HepG2 (cell line): ENCODE measurements around the gene SMCO4. TPM values are rescaled to one million over a fixed set of nuclear protein-coding genes. Genes with fewer than 3 reads are reported as not detected.

ENCODE experiments used
- ETV5 ChIP-seq: IDR thresholded peaks from 2 replicates; pipeline ENCODE4 v1.6.1; 2018; ENCODE audit warnings: missing biosample characterization, missing genetic modification reagents, inconsistent platforms, borderline replicate concordance
- ETV6 ChIP-seq: sonication (generic); formaldehyde crosslinking; conservative IDR thresholded peaks from 2 replicates; pipeline ENCODE4 v1.4.0; 2020; ENCODE audit warnings: missing genetic modification reagents
- GTF2F1 ChIP-seq: fragments of 150-350 bp; IDR thresholded peaks from 2 replicates; pipeline ENCODE4 v1.6.1; 2014; ENCODE audit warnings: low read length
- HMG20A ChIP-seq: IDR thresholded peaks from 2 replicates; pipeline ENCODE4 v1.6.1; 2016; ENCODE audit warnings: borderline replicate concordance
- LCORL ChIP-seq, 2 experiments: fragments of 450-650 bp in 1 of 2; sonication (generic) in 1 of 2; formaldehyde crosslinking in 1 of 2; IDR thresholded peaks; 2 replicates each; pipeline versions ENCODE4 v1.5.0 to v1.6.1; 2017 to 2020; ENCODE audit warnings: antibody characterized with exemption in 1 of 2, missing genetic modification reagents in 1 of 2
- MTF2 ChIP-seq: sonication (generic); formaldehyde crosslinking; IDR thresholded peaks from 2 replicates; pipeline ENCODE4 v1.5.0; 2020; ENCODE audit warnings: missing genetic modification reagents, borderline replicate concordance
- NFKB2 ChIP-seq: sonication (generic); formaldehyde crosslinking; IDR thresholded peaks from 2 replicates; pipeline ENCODE4 v1.4.0; 2020; ENCODE audit warnings: missing genetic modification reagents, borderline replicate concordance
- SMAD9 ChIP-seq: sonication (generic); formaldehyde crosslinking; IDR thresholded peaks from 2 replicates; pipeline ENCODE4 v1.5.1; 2020; ENCODE audit warnings: mild to moderate bottlenecking, missing genetic modification reagents
- TCF12 ChIP-seq, 2 experiments: fragments of 450-650 bp in 1 of 2; sonication (generic) in 1 of 2; formaldehyde crosslinking in 1 of 2; IDR thresholded peaks; 2 replicates each; pipeline versions ENCODE4 v1.6.1 to v1.8.0; 2017 to 2022; ENCODE audit warnings: antibody characterized with exemption in 1 of 2, mild to moderate bottlenecking in 1 of 2, missing genetic modification reagents in 1 of 2, moderate library complexity in 1 of 2
- TP53 ChIP-seq: sonication (generic); formaldehyde crosslinking; conservative IDR thresholded peaks from 2 replicates; pipeline ENCODE4 v1.4.0; 2020; ENCODE audit warnings: missing genetic modification reagents
- TRAFD1 ChIP-seq: sonication (generic); formaldehyde crosslinking; IDR thresholded peaks from 2 replicates; pipeline ENCODE4 v1.5.1; 2020; ENCODE audit warnings: missing genetic modification reagents, mild to moderate bottlenecking, borderline replicate concordance
- YEATS2 ChIP-seq: sonication (generic); formaldehyde crosslinking; IDR thresholded peaks from 2 replicates; pipeline ENCODE4 v1.4.0; 2020; ENCODE audit warnings: missing genetic modification reagents, borderline replicate concordance
- ZBTB21 ChIP-seq: sonication (generic); formaldehyde crosslinking; IDR thresholded peaks from 2 replicates; pipeline ENCODE4 v1.4.0; 2020; ENCODE audit warnings: missing genetic modification reagents
- ZNF530 ChIP-seq: sonication (generic); formaldehyde crosslinking; IDR thresholded peaks from 2 replicates; pipeline ENCODE4 v1.5.0; 2020; ENCODE audit warnings: low read depth, mild to moderate bottlenecking, missing genetic modification reagents
- ZNF670 ChIP-seq: sonication (generic); formaldehyde crosslinking; IDR thresholded peaks from 2 replicates; pipeline ENCODE4 v1.8.0; 2022; ENCODE audit warnings: mild to moderate bottlenecking, missing genetic modification reagents, borderline replicate concordance
- ZSCAN29 ChIP-seq: sonication (generic); formaldehyde crosslinking; conservative IDR thresholded peaks from 2 replicates; pipeline ENCODE4 v1.4.0; 2020; ENCODE audit warnings: mild to moderate bottlenecking, missing genetic modification reagents
- polyA plus RNA-seq, 8 experiments: library from polyadenylated mRNA; depleted of rRNA in 3 of 8; stranded (reverse) in 7 of 8; unstranded in 1 of 8; fragments of >200 nt; fragmentation: Illumina TruSeq in 4 of 8; extraction: Trizol in 4 of 8; gene quantifications; 2 replicates each; pipeline versions ENCODE4 v1.2.1 to v1.2.3, GENCODE V29; 2011 to 2016; ENCODE audit warnings: low read depth in 4 of 8, missing spikeins in 1 of 8, mixed read lengths in 1 of 8; ENCODE audit not compliant: insufficient read depth in 1 of 8
- total RNA-seq, 5 experiments: library from RNA; depleted of rRNA; stranded (reverse); fragments of >200 nt; fragmentation: Illumina TruSeq; extraction: Trizol; gene quantifications; 2 replicates each; pipeline ENCODE4 v1.2.3, GENCODE V29; 2016; ENCODE audit warnings: low read depth in 1 of 5
- TF ChIP-seq, protein P1 (sequence below): sonication (generic); formaldehyde crosslinking; IDR thresholded peaks from 2 replicates; pipeline ENCODE4 v1.5.0; 2020; ENCODE audit warnings: mild to moderate bottlenecking, missing genetic modification reagents
- TF ChIP-seq, protein P2 (sequence below): sonication (generic); formaldehyde crosslinking; IDR thresholded peaks from 2 replicates; pipeline ENCODE4 v1.5.0; 2020; ENCODE audit warnings: mild to moderate bottlenecking, missing genetic modification reagents, moderate library complexity
- TF ChIP-seq, protein P3 (sequence below): conservative IDR thresholded peaks from 2 replicates; pipeline ENCODE4 v1.6.1; 2018; ENCODE audit warnings: missing genetic modification reagents
- TF ChIP-seq, protein P4 (sequence below): sonication (generic); formaldehyde crosslinking; IDR thresholded peaks from 2 replicates; pipeline ENCODE4 v1.5.0; 2020; ENCODE audit warnings: mild to moderate bottlenecking, missing genetic modification reagents

SMCO4 gene
- total and polyA plus RNA-seq, 2 of the 13 experiments (the other 11 are each of a cell fraction or from before 2014, with no cell fraction given): 10.6 to 28.5 TPM

DNA sequence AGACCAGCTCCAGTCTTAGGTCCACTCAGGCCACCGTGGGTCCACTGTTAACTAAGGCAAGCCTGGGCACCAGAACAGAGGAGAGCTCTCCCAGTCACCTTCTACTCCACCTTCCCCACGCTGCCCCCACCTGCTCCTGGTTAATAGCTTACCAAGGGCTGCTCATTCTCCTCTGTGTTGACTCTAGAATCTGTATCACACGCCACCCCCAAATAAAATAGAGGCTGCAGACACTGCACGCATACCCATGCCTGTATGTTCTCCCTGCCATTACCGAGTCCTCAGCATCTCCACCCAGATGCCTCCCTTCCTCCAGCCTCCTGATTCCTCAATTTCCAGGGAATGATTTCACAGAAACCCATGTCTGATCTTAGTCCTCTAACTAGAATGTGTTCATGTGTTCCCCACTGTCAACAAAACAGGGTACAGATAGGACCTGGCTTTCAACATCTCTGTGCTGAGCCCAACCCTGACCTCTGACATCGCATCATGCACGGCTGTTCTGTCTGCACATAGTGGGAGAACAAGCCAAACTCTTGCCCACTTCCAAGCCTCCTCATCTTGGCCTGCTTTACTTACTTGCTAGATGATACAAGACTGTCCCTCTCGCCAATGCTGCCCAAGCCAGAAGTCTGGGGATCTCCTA, 49.8 kb downstream of the SMCO4 start (continued):
- TF ChIP-seq ETV5 (CRISPR knock-in tag): no peak
- no peak for TF ChIP-seq MTF2 (CRISPR knock-in tag)
- no peak for TF ChIP-seq ZNF530 (CRISPR knock-in tag)
- no peak for TF ChIP-seq TP53 (CRISPR knock-in tag)
- TF ChIP-seq, protein P1, sequence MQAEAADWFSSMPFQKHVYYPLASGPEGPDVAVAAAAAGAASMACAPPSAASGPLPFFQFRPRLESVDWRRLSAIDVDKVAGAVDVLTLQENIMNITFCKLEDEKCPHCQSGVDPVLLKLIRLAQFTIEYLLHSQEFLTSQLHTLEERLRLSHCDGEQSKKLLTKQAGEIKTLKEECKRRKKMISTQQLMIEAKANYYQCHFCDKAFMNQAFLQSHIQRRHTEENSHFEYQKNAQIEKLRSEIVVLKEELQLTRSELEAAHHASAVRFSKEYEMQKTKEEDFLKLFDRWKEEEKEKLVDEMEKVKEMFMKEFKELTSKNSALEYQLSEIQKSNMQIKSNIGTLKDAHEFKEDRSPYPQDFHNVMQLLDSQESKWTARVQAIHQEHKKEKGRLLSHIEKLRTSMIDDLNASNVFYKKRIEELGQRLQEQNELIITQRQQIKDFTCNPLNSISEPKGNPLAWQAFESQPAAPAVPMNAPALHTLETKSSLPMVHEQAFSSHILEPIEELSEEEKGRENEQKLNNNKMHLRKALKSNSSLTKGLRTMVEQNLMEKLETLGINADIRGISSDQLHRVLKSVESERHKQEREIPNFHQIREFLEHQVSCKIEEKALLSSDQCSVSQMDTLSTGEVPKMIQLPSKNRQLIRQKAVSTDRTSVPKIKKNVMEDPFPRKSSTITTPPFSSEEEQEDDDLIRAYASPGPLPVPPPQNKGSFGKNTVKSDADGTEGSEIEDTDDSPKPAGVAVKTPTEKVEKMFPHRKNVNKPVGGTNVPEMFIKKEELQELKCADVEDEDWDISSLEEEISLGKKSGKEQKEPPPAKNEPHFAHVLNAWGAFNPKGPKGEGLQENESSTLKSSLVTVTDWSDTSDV: no peak
- TF ChIP-seq ZNF670 (CRISPR knock-in tag): 0 out of 2 replicates have a peak, but pooled peaks have one; percentile 47
- TF ChIP-seq ETV6 (CRISPR knock-in tag): no peak
- TF ChIP-seq TCF12 (IDR thresholded peaks at IDR 0.05): no peak
- TF ChIP-seq TCF12 (CRISPR knock-in tag; IDR thresholded peaks at IDR 0.05): no peak
- TF ChIP-seq HMG20A (CRISPR knock-in tag): no peak; the same call in 1 of the 2 replicates
- no peak for TF ChIP-seq NFKB2 (CRISPR knock-in tag)
- no peak for TF ChIP-seq ZBTB21
- no peak for TF ChIP-seq SMAD9 (CRISPR knock-in tag)
- no peak for TF ChIP-seq GTF2F1
- TF ChIP-seq, protein P2, sequence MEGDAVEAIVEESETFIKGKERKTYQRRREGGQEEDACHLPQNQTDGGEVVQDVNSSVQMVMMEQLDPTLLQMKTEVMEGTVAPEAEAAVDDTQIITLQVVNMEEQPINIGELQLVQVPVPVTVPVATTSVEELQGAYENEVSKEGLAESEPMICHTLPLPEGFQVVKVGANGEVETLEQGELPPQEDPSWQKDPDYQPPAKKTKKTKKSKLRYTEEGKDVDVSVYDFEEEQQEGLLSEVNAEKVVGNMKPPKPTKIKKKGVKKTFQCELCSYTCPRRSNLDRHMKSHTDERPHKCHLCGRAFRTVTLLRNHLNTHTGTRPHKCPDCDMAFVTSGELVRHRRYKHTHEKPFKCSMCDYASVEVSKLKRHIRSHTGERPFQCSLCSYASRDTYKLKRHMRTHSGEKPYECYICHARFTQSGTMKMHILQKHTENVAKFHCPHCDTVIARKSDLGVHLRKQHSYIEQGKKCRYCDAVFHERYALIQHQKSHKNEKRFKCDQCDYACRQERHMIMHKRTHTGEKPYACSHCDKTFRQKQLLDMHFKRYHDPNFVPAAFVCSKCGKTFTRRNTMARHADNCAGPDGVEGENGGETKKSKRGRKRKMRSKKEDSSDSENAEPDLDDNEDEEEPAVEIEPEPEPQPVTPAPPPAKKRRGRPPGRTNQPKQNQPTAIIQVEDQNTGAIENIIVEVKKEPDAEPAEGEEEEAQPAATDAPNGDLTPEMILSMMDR: no peak
- TF ChIP-seq TRAFD1 (CRISPR knock-in tag): no peak
- TF ChIP-seq ZSCAN29: no peak
- no peak for TF ChIP-seq LCORL (IDR thresholded peaks at IDR 0.05)
- peak; percentile 4; the same call in 1 of the 2 replicates for TF ChIP-seq LCORL (CRISPR knock-in tag; IDR thresholded peaks at IDR 0.05)
- TF ChIP-seq, protein P3, sequence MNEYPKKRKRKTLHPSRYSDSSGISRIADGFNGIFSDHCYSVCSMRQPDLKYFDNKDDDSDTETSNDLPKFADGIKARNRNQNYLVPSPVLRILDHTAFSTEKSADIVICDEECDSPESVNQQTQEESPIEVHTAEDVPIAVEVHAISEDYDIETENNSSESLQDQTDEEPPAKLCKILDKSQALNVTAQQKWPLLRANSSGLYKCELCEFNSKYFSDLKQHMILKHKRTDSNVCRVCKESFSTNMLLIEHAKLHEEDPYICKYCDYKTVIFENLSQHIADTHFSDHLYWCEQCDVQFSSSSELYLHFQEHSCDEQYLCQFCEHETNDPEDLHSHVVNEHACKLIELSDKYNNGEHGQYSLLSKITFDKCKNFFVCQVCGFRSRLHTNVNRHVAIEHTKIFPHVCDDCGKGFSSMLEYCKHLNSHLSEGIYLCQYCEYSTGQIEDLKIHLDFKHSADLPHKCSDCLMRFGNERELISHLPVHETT (CRISPR knock-in tag): no peak
- TF ChIP-seq YEATS2 (CRISPR knock-in tag): no peak
- TF ChIP-seq, protein P4, sequence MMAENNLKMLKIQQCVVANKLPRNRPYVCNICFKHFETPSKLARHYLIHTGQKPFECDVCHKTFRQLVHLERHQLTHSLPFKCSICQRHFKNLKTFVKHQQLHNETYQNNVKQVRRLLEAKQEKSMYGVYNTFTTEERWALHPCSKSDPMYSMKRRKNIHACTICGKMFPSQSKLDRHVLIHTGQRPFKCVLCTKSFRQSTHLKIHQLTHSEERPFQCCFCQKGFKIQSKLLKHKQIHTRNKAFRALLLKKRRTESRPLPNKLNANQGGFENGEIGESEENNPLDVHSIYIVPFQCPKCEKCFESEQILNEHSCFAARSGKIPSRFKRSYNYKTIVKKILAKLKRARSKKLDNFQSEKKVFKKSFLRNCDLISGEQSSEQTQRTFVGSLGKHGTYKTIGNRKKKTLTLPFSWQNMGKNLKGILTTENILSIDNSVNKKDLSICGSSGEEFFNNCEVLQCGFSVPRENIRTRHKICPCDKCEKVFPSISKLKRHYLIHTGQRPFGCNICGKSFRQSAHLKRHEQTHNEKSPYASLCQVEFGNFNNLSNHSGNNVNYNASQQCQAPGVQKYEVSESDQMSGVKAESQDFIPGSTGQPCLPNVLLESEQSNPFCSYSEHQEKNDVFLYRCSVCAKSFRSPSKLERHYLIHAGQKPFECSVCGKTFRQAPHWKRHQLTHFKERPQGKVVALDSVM (CRISPR knock-in tag): 0 out of 2 replicates have a peak, but pooled peaks have one; percentile 12
